Mesenchymal stem cell (in vitro differentiated cells and primary cell): ENCODE measurements around the gene NBPF4.
"Not testable (repeated sequence)": the region's sequence is repeated elsewhere in the genome, so short reads cannot be mapped to it uniquely, and the experiment has no call there.

ENCODE experiments used
- DNase-seq: peaks from one replicate; pipeline ENCODE4 v3.0.0-alpha.2; 2013
- H2AFZ ChIP-seq: one replicate; pipeline ENCODE4 v1.6.1; 2013; ENCODE audit warnings: low read depth, mild to moderate bottlenecking, control low read depth, inconsistent platforms, low read length, moderate library complexity
- H2AK5ac ChIP-seq: 2 replicates; pipeline ENCODE4 v1.6.1; 2013; ENCODE audit warnings: low read length, moderate library complexity, mild to moderate bottlenecking, inconsistent platforms; ENCODE audit not compliant: severe bottlenecking
- H2BK120ac ChIP-seq: one replicate; pipeline ENCODE4 v1.6.1; 2013; ENCODE audit warnings: low read depth, mild to moderate bottlenecking, inconsistent platforms, low read length, moderate library complexity
- H2BK12ac ChIP-seq, 2 experiments: one replicate each; pipeline ENCODE4 v1.6.1; 2013; ENCODE audit warnings: inconsistent platforms in 2 of 2, low read length in 2 of 2, mild to moderate bottlenecking in 2 of 2, moderate library complexity in 2 of 2, control low read depth in 1 of 2
- H2BK15ac ChIP-seq: one replicate; pipeline ENCODE4 v1.6.1; 2013; ENCODE audit warnings: mild to moderate bottlenecking, low read depth, inconsistent platforms; ENCODE audit not compliant: poor library complexity, severe bottlenecking
- H2BK5ac ChIP-seq: 2 replicates; pipeline ENCODE4 v1.6.1; 2013; ENCODE audit warnings: low read depth, mild to moderate bottlenecking, low read length, control low read depth, inconsistent platforms; ENCODE audit not compliant: poor library complexity, severe bottlenecking
- H3K14ac ChIP-seq, 2 experiments: one replicate each; pipeline ENCODE4 v1.6.1; 2013; ENCODE audit warnings: inconsistent platforms in 2 of 2, low read length in 2 of 2, control low read depth in 1 of 2, mild to moderate bottlenecking in 1 of 2, moderate library complexity in 1 of 2
- H3K18ac ChIP-seq, 2 experiments: one replicate each; pipeline ENCODE4 v1.6.1; 2013; ENCODE audit warnings: inconsistent platforms in 2 of 2, low read length in 2 of 2, control low read depth in 1 of 2, low read depth in 1 of 2, mild to moderate bottlenecking in 1 of 2
- H3K23ac ChIP-seq, 2 experiments: one replicate each; pipeline ENCODE4 v1.6.1; 2013; ENCODE audit warnings: inconsistent platforms in 2 of 2, low read length in 2 of 2, mild to moderate bottlenecking in 2 of 2, moderate library complexity in 2 of 2, control low read depth in 1 of 2
- H3K27ac ChIP-seq: 2 replicates; pipeline ENCODE4 v1.5.1; 2013; ENCODE audit warnings: mild to moderate bottlenecking, moderate library complexity, low read length, control low read depth, inconsistent platforms; ENCODE audit not compliant: poor library complexity, severe bottlenecking
- H3K27me3 ChIP-seq, 2 experiments: 2 replicates each; pipeline versions ENCODE4 v1.6.1 to v1.7.0; 2013; ENCODE audit warnings: low read length in 2 of 2, mild to moderate bottlenecking in 2 of 2, moderate library complexity in 2 of 2, control low read depth in 1 of 2, inconsistent platforms in 1 of 2; ENCODE audit not compliant: control insufficient read depth in 1 of 2, insufficient read depth in 1 of 2
- H3K36me3 ChIP-seq, 2 experiments: 2 replicates each; pipeline versions ENCODE4 v1.6.1 to v1.7.0; 2013; ENCODE audit warnings: low read length in 2 of 2, control low read depth in 1 of 2, inconsistent platforms in 1 of 2, low read depth in 1 of 2, mild to moderate bottlenecking in 1 of 2; ENCODE audit not compliant: insufficient read depth in 2 of 2, control insufficient read depth in 1 of 2
- H3K4ac ChIP-seq, 2 experiments: one replicate each; pipeline ENCODE4 v1.6.1; 2013; ENCODE audit warnings: inconsistent platforms in 2 of 2, low read length in 2 of 2, mild to moderate bottlenecking in 2 of 2, moderate library complexity in 2 of 2, control low read depth in 1 of 2, low read depth in 1 of 2
- H3K4me1 ChIP-seq: 2 replicates; pipeline ENCODE4 v1.6.1; 2013; ENCODE audit warnings: low read depth, low read length, control low read depth; ENCODE audit not compliant: control insufficient read depth, insufficient read depth
- H3K4me2 ChIP-seq: 2 replicates; pipeline ENCODE4 v1.6.1; 2013; ENCODE audit warnings: low read length, mild to moderate bottlenecking, inconsistent platforms; ENCODE audit not compliant: poor library complexity, severe bottlenecking
- H3K4me3 ChIP-seq, 2 experiments: 2 replicates each; pipeline versions ENCODE4 v1.5.1 to v1.7.0; 2013; ENCODE audit warnings: low read length in 2 of 2, mild to moderate bottlenecking in 2 of 2, control low read depth in 1 of 2, low read depth in 1 of 2; ENCODE audit not compliant: insufficient read depth in 1 of 2
- H3K79me1 ChIP-seq: replicated peaks from 2 replicates; pipeline ENCODE4 v1.6.1; 2013; ENCODE audit warnings: mild to moderate bottlenecking, control low read depth, low read length, inconsistent platforms; ENCODE audit not compliant: poor library complexity, severe bottlenecking
- H3K9ac ChIP-seq: 2 replicates; pipeline ENCODE4 v1.7.0; 2013; ENCODE audit warnings: mild to moderate bottlenecking, low read length, moderate library complexity
- H3K9me3 ChIP-seq: 2 replicates; pipeline ENCODE4 v1.7.0; 2013; ENCODE audit warnings: mild to moderate bottlenecking, low read length; ENCODE audit not compliant: control insufficient read depth
- H4K8ac ChIP-seq: one replicate; pipeline ENCODE4 v1.6.1; 2013; ENCODE audit warnings: inconsistent platforms, mild to moderate bottlenecking, low read length, moderate library complexity
- H4K91ac ChIP-seq: one replicate; pipeline ENCODE4 v1.6.1; 2013; ENCODE audit warnings: mild to moderate bottlenecking, low read length, inconsistent platforms
- WGBS: methylation state at CpG from one replicate; pipeline ENCODE4 v1.1.7; 2013; ENCODE audit warnings: mixed read lengths; 5-methylcytosine and 5-hydroxymethylcytosine counted together

Gene NBPF4

DNA sequence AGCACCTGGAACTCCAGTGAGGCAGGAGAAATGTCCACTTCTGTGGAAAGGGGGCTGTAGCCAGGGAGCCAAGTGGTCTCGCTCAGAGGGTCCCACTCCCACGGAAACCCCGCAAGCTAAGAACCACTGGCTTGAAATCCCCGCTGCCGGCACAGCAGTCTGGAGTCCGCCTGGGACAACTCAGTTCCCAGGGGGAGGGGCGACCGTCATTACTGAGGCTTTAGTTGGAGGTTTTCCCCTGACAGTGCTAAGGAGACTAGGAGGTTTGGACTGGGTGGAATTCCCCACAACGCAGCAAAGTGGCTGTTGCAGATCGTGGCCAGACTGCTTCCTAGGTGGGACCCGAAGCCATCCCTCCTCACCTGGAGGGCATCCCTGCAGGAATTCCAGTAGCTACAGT, 18.1 kb upstream of the NBPF4 start:
- not testable (repeated sequence) for H2BK120ac ChIP-seq, DNase-seq, H4K91ac ChIP-seq, H2AK5ac ChIP-seq, H3K27me3 ChIP-seq, H2BK12ac ChIP-seq, H3K36me3 ChIP-seq, H4K8ac ChIP-seq, H2BK5ac ChIP-seq, H3K4ac ChIP-seq, H3K18ac ChIP-seq, H3K4me2 ChIP-seq, H2AFZ ChIP-seq, H3K14ac ChIP-seq, H3K4me1 ChIP-seq, H3K79me1 ChIP-seq, H2BK15ac ChIP-seq, H3K23ac ChIP-seq, H3K27ac ChIP-seq, H3K9me3 ChIP-seq, H3K4me3 ChIP-seq, H3K9ac ChIP-seq
- WGBS = no CpG with 5 or more reads among the region's 11 CpGs

DNA sequence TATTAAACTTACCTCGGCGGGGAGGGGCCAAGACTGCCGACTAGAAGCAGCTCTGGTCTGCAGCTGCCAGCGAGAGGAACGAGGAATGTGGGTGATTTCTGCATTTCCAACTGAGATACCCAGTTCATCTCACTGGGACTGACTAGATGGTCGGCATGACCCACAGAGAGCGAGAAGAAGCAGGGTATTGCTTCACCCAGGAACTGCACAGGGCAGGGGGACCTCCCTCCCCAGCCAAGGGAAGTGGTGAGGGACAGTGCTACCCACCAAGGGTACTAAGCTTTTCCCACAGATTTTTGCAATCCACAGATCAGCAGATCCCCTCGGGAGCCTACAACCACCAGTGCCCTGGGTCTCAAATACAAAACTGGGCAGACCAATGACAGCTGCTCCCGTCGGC, 17.6 kb upstream of the NBPF4 start:
- H3K4ac ChIP-seq, H3K4me1 ChIP-seq, H3K23ac ChIP-seq, H3K27ac ChIP-seq, H3K79me1 ChIP-seq, H2BK120ac ChIP-seq, H3K4me2 ChIP-seq, DNase-seq, H3K4me3 ChIP-seq, H3K9ac ChIP-seq, H2BK15ac ChIP-seq, H3K36me3 ChIP-seq, H3K18ac ChIP-seq, H2AFZ ChIP-seq, H3K27me3 ChIP-seq, H3K9me3 ChIP-seq, H4K8ac ChIP-seq, H4K91ac ChIP-seq, H2AK5ac ChIP-seq, H2BK5ac ChIP-seq, H2BK12ac ChIP-seq, H3K14ac ChIP-seq: not testable (repeated sequence)
- no CpG with 5 or more reads among the region's 10 CpGs for WGBS

DNA sequence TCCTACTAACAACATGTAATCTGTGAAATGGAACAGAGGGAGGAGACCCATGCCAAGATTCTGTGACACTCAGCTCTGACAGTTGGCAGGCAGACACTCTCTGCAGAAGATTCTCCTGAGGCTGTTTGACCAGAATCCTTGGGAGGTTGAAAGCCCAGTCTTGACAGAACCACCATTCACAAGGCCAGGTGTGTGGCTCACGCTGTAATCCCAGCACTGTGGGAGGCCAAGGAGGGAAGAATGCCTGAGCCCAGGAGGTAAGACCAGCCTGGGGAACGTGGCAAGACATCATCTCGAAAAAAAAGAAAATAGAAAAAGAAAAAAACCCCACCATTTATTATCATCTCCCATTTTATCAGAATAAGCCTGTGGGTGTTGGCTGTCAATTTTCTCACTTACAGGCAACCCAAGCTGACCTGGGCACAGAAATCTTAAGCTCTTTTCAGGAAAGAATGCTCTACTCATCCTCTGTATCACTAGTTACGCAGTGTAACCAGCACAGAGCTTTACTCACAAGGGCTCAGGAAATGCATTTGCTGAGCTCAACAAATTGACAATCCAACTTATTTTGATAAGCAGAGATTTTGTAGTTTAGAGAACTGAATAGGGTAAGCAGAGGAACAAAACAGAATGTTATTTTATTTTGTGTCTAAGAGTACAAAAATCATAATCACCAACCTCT, 16.8 kb upstream of the NBPF4 start:
- H3K9ac ChIP-seq, H3K79me1 ChIP-seq, H3K9me3 ChIP-seq, H2BK5ac ChIP-seq, H2BK15ac ChIP-seq, H2BK12ac ChIP-seq, H2AFZ ChIP-seq, H3K27ac ChIP-seq, H3K27me3 ChIP-seq, H3K14ac ChIP-seq, H3K4me3 ChIP-seq, H3K4ac ChIP-seq, H3K23ac ChIP-seq, H4K91ac ChIP-seq, H3K18ac ChIP-seq, H3K36me3 ChIP-seq, DNase-seq, H3K4me1 ChIP-seq, H4K8ac ChIP-seq, H2AK5ac ChIP-seq, H3K4me2 ChIP-seq, H2BK120ac ChIP-seq: not testable (repeated sequence)
- WGBS = no CpG with 5 or more reads among the region's 4 CpGs

DNA sequence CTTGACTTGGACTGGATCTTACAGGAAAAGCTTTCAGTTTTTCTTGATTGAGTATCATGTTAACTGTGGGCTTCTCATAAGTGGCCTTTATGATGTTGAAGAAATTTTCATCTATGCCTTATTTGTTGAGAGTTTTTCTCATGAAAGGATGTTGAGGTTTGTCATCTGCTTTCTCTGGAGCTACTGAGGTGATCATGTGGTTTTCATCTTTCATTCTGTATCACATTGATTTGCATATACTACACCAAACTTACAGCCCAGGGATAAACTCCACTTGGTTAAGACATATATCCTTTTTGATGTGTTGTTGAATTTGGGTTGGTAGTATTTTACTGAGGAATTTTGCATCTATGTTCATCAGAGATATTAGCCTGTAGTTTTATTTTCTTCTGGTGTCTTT, 11.6 kb upstream of the NBPF4 start:
- not testable (repeated sequence) for H2BK15ac ChIP-seq, H4K91ac ChIP-seq, H3K23ac ChIP-seq, H3K79me1 ChIP-seq, H3K18ac ChIP-seq, H3K27ac ChIP-seq, H3K4me2 ChIP-seq, H4K8ac ChIP-seq, H3K9ac ChIP-seq, H3K9me3 ChIP-seq, H3K4ac ChIP-seq, H2BK120ac ChIP-seq, H3K27me3 ChIP-seq, H2AFZ ChIP-seq, H3K36me3 ChIP-seq, H3K4me3 ChIP-seq, H3K14ac ChIP-seq, DNase-seq, H2AK5ac ChIP-seq, H3K4me1 ChIP-seq, H2BK5ac ChIP-seq, H2BK12ac ChIP-seq
